Endothelial cell of umbilical vein (primary cell): ENCODE measurements around the gene DPF3.

Source experiments
- FOS ChIP-seq: IDR thresholded peaks from 2 replicates; pipeline ENCODE4 v1.6.1; 2011; ENCODE audit warnings: mild to moderate bottlenecking, low read length, moderate library complexity, borderline replicate concordance; ENCODE audit not compliant: insufficient read depth
- JUN ChIP-seq: IDR thresholded peaks from 2 replicates; pipeline ENCODE4 v1.6.1; 2011; ENCODE audit warnings: borderline replicate concordance, low read depth; ENCODE audit not compliant: insufficient read length, insufficient read depth
- POLR2A ChIP-seq: IDR thresholded peaks from 2 replicates; pipeline ENCODE4 v1.6.1; 2012; ENCODE audit warnings: low read depth, mild to moderate bottlenecking, control low read depth, low read length
- TF ChIP-seq, protein P1 (sequence below), 2 donors: IDR thresholded peaks; 1 replicate in 1 of 2; 2 replicates in 1 of 2; pipeline ENCODE4 v1.5.1; 2011; ENCODE audit warnings: low read length in 2 of 2, mild to moderate bottlenecking in 2 of 2, moderate library complexity in 2 of 2, control low read depth in 1 of 2, inconsistent platforms in 1 of 2, low read depth in 1 of 2; ENCODE audit not compliant: insufficient read depth in 1 of 2; ENCODE audit errors: extremely low read depth in 1 of 2

DNA sequence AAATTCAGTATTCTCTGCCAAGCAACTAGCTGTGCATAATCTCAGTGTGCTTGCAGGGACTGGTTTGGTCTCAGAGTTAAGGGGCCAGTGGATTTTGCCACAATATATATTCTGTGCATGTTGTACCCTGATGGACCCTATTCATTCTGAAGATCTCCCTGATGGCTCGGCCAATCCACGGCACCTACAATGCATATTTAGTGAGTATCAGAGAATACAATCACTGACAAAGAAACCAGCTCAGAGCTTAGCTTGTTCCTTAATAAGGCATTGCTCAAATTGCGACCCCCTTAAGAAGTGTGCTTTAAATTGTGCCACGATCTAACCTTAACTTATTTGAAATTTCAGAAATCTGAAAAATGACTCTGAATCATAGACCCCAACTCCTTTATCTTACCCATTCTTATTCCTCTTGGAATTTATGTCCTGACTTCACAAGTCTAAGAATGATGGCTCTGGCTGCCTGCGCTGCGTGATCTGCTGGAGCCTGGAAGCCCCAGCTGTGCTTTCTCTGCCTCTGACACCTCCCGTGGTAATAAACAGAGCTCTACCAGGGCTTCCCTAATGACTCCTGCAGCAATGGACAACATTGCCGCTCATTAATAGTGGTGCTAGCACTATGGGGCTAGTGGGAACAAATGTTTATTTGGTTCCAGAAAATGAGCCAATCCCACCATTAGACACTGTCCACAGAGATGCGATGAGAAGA, 23.3 kb upstream of the DPF3 start:
- TF ChIP-seq POLR2A (no peak), FOS (no peak), JUN (no peak)
- TF ChIP-seq, protein P1, sequence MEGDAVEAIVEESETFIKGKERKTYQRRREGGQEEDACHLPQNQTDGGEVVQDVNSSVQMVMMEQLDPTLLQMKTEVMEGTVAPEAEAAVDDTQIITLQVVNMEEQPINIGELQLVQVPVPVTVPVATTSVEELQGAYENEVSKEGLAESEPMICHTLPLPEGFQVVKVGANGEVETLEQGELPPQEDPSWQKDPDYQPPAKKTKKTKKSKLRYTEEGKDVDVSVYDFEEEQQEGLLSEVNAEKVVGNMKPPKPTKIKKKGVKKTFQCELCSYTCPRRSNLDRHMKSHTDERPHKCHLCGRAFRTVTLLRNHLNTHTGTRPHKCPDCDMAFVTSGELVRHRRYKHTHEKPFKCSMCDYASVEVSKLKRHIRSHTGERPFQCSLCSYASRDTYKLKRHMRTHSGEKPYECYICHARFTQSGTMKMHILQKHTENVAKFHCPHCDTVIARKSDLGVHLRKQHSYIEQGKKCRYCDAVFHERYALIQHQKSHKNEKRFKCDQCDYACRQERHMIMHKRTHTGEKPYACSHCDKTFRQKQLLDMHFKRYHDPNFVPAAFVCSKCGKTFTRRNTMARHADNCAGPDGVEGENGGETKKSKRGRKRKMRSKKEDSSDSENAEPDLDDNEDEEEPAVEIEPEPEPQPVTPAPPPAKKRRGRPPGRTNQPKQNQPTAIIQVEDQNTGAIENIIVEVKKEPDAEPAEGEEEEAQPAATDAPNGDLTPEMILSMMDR (IDR thresholded peaks at IDR 0.05; ENCODE audit: extremely low read depth in 1 of 2, insufficient read depth in 1 of 2, low read depth in 1 of 2, low read length in 2 of 2), result no peak
